HEK293 (cell line): Measurements from ENCODE around the gene RPL22.

Source experiments
- BCL11A ChIP-seq: fragments of 450-650 bp; formaldehyde crosslinking; IDR thresholded peaks from 2 replicates; pipeline ENCODE4 v1.5.1; 2016; ENCODE audit warnings: low read depth, missing biosample characterization, missing genetic modification characterization
- GLI4 ChIP-seq: fragments of 450-650 bp; formaldehyde crosslinking; IDR thresholded peaks from 2 replicates; pipeline ENCODE4 v1.5.1; 2016; ENCODE audit warnings: missing biosample characterization, missing genetic modification characterization
- SP3 ChIP-seq: fragments of 450-650 bp; formaldehyde crosslinking; IDR thresholded peaks from 2 replicates; pipeline ENCODE4 v1.5.1; 2016; ENCODE audit warnings: missing biosample characterization, missing genetic modification characterization
- TCF7L2 ChIP-seq: IDR thresholded peaks from 2 replicates; pipeline ENCODE4 v1.6.1; 2011; ENCODE audit warnings: low read depth, mild to moderate bottlenecking, inconsistent platforms, low read length, moderate library complexity, borderline replicate concordance
- YY2 ChIP-seq: fragments of 450-650 bp; formaldehyde crosslinking; IDR thresholded peaks from 2 replicates; pipeline ENCODE4 v1.5.1; 2016; ENCODE audit warnings: missing biosample characterization, missing genetic modification characterization
- ZNF10 ChIP-seq: fragments of 450-650 bp; formaldehyde crosslinking; IDR thresholded peaks from 2 replicates; pipeline ENCODE4 v1.5.1; 2017; ENCODE audit warnings: missing biosample characterization, missing genetic modification characterization
- ZNF202 ChIP-seq: fragments of 450-650 bp; formaldehyde crosslinking; IDR thresholded peaks from 2 replicates; pipeline ENCODE4 v1.5.1; 2016; ENCODE audit warnings: missing biosample characterization, missing genetic modification characterization, borderline replicate concordance
- ZNF214 ChIP-seq: fragments of 450-650 bp; formaldehyde crosslinking; IDR thresholded peaks from 2 replicates; pipeline ENCODE4 v1.5.1; 2017; ENCODE audit warnings: missing biosample characterization, mild to moderate bottlenecking, missing genetic modification characterization, borderline replicate concordance
- ZNF24 ChIP-seq: fragments of 450-650 bp; formaldehyde crosslinking; IDR thresholded peaks from 2 replicates; pipeline ENCODE4 v1.5.1; 2016; ENCODE audit warnings: missing biosample characterization, missing genetic modification characterization
- ZNF350 ChIP-seq: fragments of 450-650 bp; formaldehyde crosslinking; IDR thresholded peaks from 2 replicates; pipeline ENCODE4 v1.5.0; 2017; ENCODE audit warnings: missing biosample characterization, mild to moderate bottlenecking, missing genetic modification characterization
- ZNF354C ChIP-seq: fragments of 450-650 bp; formaldehyde crosslinking; IDR thresholded peaks from 2 replicates; pipeline ENCODE4 v1.5.1; 2016; ENCODE audit warnings: missing biosample characterization, missing genetic modification characterization, low read depth, borderline replicate concordance
- ZNF391 ChIP-seq: fragments of 450-650 bp; formaldehyde crosslinking; IDR thresholded peaks from 2 replicates; pipeline ENCODE4 v1.5.1; 2016; ENCODE audit warnings: low read depth, missing biosample characterization, missing genetic modification characterization, borderline replicate concordance
- ZNF530 ChIP-seq: fragments of 450-650 bp; formaldehyde crosslinking; IDR thresholded peaks from 2 replicates; pipeline ENCODE4 v1.5.1; 2016; ENCODE audit warnings: low read depth, missing biosample characterization, missing genetic modification characterization
- ZNF558 ChIP-seq: fragments of 450-650 bp; formaldehyde crosslinking; IDR thresholded peaks from 2 replicates; pipeline ENCODE4 v1.5.1; 2016; ENCODE audit warnings: missing biosample characterization, missing genetic modification characterization
- ZNF585B ChIP-seq: fragments of 450-650 bp; formaldehyde crosslinking; IDR thresholded peaks from 2 replicates; pipeline ENCODE4 v1.5.1; 2016; ENCODE audit warnings: missing biosample characterization, missing genetic modification characterization
- ZNF624 ChIP-seq: fragments of 450-650 bp; formaldehyde crosslinking; IDR thresholded peaks from 2 replicates; pipeline ENCODE4 v1.5.1; 2017; ENCODE audit warnings: missing biosample characterization, missing genetic modification characterization
- ZNF777 ChIP-seq: fragments of 450-650 bp; formaldehyde crosslinking; IDR thresholded peaks from 2 replicates; pipeline ENCODE4 v1.5.1; 2017; ENCODE audit warnings: missing biosample characterization, missing genetic modification characterization, borderline replicate concordance
- ZNF830 ChIP-seq: fragments of 450-650 bp; IDR thresholded peaks from 2 replicates; pipeline ENCODE4 v1.5.0; 2018; ENCODE audit warnings: missing biosample characterization, missing genetic modification characterization, low read depth, mild to moderate bottlenecking, moderate library complexity
- TF ChIP-seq, protein P1 (sequence below): fragments of 450-650 bp; formaldehyde crosslinking; IDR thresholded peaks from 2 replicates; pipeline ENCODE4 v1.5.1; 2016; ENCODE audit warnings: missing biosample characterization, missing genetic modification characterization
- TF ChIP-seq, protein P2 (sequence below): fragments of 450-650 bp; formaldehyde crosslinking; conservative IDR thresholded peaks from 2 replicates; pipeline ENCODE4 v1.5.1; 2016; ENCODE audit warnings: low read depth, missing biosample characterization, missing genetic modification characterization
- TF ChIP-seq, protein P3 (sequence below): fragments of 450-650 bp; formaldehyde crosslinking; IDR thresholded peaks from 2 replicates; pipeline ENCODE4 v1.5.1; 2016; ENCODE audit warnings: missing biosample characterization, missing genetic modification characterization
- TF ChIP-seq, protein P4 (sequence below): fragments of 450-650 bp; formaldehyde crosslinking; IDR thresholded peaks from 2 replicates; pipeline ENCODE4 v1.5.1; 2016; ENCODE audit warnings: missing biosample characterization, missing genetic modification characterization
- TF ChIP-seq, protein P5 (sequence below): fragments of 450-650 bp; formaldehyde crosslinking; IDR thresholded peaks from 2 replicates; pipeline ENCODE4 v1.5.1; 2016; ENCODE audit warnings: missing biosample characterization, missing genetic modification characterization, low read depth
- TF ChIP-seq, protein P6 (sequence below): fragments of 450-650 bp; formaldehyde crosslinking; IDR thresholded peaks from 2 replicates; pipeline ENCODE4 v1.5.1; 2017; ENCODE audit warnings: missing biosample characterization, missing genetic modification characterization

The RPL22 gene

DNA sequence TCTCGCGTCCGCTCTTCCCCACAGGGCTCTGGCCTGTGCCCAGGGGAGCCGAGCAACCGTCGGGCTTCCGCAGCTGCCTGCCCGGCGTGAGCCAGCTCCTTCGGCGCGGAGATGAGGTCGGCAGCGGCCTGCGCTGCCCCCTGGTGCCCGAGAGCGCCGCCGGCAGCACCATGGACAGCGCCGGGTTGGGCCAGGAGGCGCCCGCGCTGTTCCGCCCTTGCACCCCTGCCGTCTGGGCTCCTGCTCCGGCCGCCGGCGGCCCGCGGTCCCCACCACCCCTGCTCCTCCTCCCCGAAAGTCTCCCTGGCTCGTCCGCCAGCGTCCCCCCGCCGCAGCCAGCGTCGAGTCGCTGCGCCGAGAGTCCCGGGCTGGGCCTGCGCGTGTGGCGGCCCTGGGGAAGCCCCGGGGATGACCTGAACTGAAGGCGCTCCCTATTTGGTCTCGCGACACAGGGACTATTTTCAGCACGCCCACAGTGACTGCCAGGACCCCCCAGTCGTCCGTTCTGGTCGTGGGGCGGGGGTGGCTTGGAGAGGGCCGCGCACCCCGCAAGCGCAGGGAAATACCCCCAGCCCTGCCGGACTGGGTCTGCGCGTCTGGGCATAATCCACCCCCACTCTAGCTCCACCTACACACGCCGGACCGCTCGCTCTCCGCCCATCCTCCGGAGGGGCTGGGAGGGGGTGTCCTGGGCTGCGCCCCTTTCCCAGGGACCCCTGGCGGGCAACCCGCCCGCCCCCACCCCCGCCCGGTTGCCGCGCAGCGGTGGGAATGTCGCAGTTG lies 45.9 kb upstream of the RPL22 start (continued):
- TF ChIP-seq, protein P1, sequence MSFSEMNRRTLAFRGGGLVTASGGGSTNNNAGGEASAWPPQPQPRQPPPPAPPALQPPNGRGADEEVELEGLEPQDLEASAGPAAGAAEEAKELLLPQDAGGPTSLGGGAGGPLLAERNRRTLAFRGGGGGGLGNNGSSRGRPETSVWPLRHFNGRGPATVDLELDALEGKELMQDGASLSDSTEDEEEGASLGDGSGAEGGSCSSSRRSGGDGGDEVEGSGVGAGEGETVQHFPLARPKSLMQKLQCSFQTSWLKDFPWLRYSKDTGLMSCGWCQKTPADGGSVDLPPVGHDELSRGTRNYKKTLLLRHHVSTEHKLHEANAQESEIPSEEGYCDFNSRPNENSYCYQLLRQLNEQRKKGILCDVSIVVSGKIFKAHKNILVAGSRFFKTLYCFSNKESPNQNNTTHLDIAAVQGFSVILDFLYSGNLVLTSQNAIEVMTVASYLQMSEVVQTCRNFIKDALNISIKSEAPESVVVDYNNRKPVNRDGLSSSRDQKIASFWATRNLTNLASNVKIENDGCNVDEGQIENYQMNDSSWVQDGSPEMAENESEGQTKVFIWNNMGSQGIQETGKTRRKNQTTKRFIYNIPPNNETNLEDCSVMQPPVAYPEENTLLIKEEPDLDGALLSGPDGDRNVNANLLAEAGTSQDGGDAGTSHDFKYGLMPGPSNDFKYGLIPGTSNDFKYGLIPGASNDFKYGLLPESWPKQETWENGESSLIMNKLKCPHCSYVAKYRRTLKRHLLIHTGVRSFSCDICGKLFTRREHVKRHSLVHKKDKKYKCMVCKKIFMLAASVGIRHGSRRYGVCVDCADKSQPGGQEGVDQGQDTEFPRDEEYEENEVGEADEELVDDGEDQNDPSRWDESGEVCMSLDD, result peak; percentile 62
- no peak for TF ChIP-seq ZNF830
- no peak for TF ChIP-seq BCL11A (tag by site-specific recombination)
- no peak for TF ChIP-seq TCF7L2
- TF ChIP-seq SP3 (tag by site-specific recombination), result no peak
- TF ChIP-seq ZNF214, result no peak
- TF ChIP-seq, protein P2, sequence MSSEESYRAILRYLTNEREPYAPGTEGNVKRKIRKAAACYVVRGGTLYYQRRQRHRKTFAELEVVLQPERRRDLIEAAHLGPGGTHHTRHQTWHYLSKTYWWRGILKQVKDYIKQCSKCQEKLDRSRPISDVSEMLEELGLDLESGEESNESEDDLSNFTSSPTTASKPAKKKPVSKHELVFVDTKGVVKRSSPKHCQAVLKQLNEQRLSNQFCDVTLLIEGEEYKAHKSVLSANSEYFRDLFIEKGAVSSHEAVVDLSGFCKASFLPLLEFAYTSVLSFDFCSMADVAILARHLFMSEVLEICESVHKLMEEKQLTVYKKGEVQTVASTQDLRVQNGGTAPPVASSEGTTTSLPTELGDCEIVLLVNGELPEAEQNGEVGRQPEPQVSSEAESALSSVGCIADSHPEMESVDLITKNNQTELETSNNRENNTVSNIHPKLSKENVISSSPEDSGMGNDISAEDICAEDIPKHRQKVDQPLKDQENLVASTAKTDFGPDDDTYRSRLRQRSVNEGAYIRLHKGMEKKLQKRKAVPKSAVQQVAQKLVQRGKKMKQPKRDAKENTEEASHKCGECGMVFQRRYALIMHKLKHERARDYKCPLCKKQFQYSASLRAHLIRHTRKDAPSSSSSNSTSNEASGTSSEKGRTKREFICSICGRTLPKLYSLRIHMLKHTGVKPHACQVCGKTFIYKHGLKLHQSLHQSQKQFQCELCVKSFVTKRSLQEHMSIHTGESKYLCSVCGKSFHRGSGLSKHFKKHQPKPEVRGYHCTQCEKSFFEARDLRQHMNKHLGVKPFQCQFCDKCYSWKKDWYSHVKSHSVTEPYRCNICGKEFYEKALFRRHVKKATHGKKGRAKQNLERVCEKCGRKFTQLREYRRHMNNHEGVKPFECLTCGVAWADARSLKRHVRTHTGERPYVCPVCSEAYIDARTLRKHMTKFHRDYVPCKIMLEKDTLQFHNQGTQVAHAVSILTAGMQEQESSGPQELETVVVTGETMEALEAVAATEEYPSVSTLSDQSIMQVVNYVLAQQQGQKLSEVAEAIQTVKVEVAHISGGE, result 0 out of 2 replicates have a peak, but pooled peaks have one; percentile 25
- TF ChIP-seq ZNF530, result no peak
- peak; percentile 78 for TF ChIP-seq ZNF391 (tag by site-specific recombination)
- no peak for TF ChIP-seq ZNF354C (tag by site-specific recombination)
- no peak for TF ChIP-seq ZNF202 (tag by site-specific recombination)
- TF ChIP-seq, protein P3, sequence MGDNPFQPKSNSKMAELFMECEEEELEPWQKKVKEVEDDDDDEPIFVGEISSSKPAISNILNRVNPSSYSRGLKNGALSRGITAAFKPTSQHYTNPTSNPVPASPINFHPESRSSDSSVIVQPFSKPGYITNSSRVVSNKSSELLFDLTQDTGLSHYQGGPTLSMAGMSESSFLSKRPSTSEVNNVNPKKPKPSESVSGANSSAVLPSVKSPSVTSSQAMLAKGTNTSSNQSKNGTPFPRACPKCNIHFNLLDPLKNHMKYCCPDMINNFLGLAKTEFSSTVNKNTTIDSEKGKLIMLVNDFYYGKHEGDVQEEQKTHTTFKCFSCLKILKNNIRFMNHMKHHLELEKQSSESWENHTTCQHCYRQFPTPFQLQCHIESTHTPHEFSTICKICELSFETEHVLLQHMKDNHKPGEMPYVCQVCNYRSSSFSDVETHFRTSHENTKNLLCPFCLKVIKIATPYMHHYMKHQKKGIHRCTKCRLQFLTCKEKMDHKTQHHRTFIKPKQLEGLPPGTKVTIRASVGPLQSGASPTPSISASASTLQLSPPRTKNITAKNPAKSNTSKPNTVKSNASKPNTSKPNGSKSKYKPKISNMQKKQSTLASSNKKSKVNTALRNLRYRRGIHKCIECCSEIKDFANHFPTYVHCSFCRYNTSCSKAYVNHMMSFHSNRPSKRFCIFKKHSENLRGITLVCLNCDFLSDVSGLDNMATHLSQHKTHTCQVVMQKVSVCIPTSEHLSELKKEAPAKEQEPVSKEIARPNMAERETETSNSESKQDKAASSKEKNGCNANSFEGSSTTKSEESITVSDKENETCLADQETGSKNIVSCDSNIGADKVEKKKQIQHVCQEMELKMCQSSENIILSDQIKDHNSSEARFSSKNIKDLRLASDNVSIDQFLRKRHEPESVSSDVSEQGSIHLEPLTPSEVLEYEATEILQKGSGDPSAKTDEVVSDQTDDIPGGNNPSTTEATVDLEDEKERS (tag by site-specific recombination), result no peak
- TF ChIP-seq ZNF24 (tag by site-specific recombination), result no peak
- TF ChIP-seq, protein P4, sequence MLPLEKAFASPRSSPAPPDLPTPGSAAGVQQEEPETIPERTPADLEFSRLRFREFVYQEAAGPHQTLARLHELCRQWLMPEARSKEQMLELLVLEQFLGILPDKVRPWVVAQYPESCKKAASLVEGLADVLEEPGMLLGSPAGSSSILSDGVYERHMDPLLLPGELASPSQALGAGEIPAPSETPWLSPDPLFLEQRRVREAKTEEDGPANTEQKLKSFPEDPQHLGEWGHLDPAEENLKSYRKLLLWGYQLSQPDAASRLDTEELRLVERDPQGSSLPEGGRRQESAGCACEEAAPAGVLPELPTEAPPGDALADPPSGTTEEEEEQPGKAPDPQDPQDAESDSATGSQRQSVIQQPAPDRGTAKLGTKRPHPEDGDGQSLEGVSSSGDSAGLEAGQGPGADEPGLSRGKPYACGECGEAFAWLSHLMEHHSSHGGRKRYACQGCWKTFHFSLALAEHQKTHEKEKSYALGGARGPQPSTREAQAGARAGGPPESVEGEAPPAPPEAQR (tag by site-specific recombination), result no peak
- no peak for TF ChIP-seq ZNF585B
- TF ChIP-seq, protein P5, sequence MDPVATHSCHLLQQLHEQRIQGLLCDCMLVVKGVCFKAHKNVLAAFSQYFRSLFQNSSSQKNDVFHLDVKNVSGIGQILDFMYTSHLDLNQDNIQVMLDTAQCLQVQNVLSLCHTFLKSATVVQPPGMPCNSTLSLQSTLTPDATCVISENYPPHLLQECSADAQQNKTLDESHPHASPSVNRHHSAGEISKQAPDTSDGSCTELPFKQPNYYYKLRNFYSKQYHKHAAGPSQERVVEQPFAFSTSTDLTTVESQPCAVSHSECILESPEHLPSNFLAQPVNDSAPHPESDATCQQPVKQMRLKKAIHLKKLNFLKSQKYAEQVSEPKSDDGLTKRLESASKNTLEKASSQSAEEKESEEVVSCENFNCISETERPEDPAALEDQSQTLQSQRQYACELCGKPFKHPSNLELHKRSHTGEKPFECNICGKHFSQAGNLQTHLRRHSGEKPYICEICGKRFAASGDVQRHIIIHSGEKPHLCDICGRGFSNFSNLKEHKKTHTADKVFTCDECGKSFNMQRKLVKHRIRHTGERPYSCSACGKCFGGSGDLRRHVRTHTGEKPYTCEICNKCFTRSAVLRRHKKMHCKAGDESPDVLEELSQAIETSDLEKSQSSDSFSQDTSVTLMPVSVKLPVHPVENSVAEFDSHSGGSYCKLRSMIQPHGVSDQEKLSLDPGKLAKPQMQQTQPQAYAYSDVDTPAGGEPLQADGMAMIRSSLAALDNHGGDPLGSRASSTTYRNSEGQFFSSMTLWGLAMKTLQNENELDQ (tag by site-specific recombination), result no peak
- no peak for TF ChIP-seq GLI4 (tag by site-specific recombination)
- TF ChIP-seq ZNF558, result no peak
- TF ChIP-seq ZNF777 (tag by site-specific recombination), result peak; percentile 84; the same call in 1 of the 2 replicates
- 0 out of 2 replicates have a peak, but pooled peaks have one; percentile 13 for TF ChIP-seq YY2 (tag by site-specific recombination)
- peak; percentile 22; the same call in 1 of the 2 replicates for TF ChIP-seq ZNF10 (tag by site-specific recombination)
- TF ChIP-seq ZNF624 (tag by site-specific recombination), result no peak
- TF ChIP-seq, protein P6, sequence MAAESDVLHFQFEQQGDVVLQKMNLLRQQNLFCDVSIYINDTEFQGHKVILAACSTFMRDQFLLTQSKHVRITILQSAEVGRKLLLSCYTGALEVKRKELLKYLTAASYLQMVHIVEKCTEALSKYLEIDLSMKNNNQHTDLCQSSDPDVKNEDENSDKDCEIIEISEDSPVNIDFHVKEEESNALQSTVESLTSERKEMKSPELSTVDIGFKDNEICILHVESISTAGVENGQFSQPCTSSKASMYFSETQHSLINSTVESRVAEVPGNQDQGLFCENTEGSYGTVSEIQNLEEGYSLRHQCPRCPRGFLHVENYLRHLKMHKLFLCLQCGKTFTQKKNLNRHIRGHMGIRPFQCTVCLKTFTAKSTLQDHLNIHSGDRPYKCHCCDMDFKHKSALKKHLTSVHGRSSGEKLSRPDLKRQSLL (tag by site-specific recombination), result 0 out of 2 replicates have a peak, but pooled peaks have one; percentile 8
- no peak for TF ChIP-seq ZNF350 (tag by site-specific recombination)
